Measurements from ENCODE around the gene FGF9.

DNA sequence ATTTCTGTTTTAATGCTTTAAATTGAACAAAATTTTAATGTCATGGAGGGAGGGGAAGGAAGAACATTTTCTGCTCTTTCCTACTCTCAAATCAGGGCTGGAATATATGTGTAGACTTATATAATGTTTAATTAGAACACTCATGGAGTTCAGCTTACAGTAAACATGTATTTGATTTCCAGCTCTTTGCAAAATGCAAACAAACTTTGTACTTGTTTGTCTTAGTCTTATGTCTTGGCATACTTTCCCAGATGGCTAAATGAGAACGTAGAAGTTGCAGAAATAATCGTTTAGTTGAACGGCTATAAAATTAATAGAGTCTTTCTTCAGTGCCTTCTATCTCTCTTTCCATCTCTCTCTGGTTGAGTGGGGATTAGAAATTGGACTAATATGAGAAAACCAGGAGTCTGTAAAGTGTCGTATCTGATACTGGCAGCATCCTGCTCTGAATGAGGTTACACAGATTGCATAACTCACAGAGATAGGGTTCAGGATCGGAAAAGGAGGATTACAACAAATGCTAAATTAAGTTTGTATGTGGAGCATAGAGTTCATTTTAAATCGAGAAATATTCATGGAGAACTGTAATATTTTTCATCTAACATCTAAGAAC lies 82.3 kb downstream of the FGF9 start:
- TF ChIP-seq, protein P1, sequence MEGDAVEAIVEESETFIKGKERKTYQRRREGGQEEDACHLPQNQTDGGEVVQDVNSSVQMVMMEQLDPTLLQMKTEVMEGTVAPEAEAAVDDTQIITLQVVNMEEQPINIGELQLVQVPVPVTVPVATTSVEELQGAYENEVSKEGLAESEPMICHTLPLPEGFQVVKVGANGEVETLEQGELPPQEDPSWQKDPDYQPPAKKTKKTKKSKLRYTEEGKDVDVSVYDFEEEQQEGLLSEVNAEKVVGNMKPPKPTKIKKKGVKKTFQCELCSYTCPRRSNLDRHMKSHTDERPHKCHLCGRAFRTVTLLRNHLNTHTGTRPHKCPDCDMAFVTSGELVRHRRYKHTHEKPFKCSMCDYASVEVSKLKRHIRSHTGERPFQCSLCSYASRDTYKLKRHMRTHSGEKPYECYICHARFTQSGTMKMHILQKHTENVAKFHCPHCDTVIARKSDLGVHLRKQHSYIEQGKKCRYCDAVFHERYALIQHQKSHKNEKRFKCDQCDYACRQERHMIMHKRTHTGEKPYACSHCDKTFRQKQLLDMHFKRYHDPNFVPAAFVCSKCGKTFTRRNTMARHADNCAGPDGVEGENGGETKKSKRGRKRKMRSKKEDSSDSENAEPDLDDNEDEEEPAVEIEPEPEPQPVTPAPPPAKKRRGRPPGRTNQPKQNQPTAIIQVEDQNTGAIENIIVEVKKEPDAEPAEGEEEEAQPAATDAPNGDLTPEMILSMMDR (IDR thresholded peaks at IDR 0.05) = no peak
- no peak for TF ChIP-seq EZH2 (IDR thresholded peaks at IDR 0.05; ENCODE audit: borderline replicate concordance, insufficient read depth, low read depth, low read length, poor library complexity, severe bottlenecking)
